Body of pancreas (tissue), 4 donors: ENCODE data around the gene ATP6V0A1. TPM values are rescaled to one million over a fixed set of nuclear protein-coding genes. Genes with fewer than 3 reads are reported as not detected.

ENCODE experiments used
- ATAC-seq: fragments of 150-250 bp; one replicate; pipeline ENCODE4 v1.9.1; 2016
- DNase-seq, 4 donors: peaks; one replicate each; pipeline ENCODE4 v3.0.0-alpha.2; 2019
- H3K27ac ChIP-seq, 4 donors: fragments of 200-600 bp; sonication (generic); 1 replicate in 3 of 4; 2 replicates in 1 of 4; pipeline versions ENCODE4 v1.5.1 to v1.6.1; 2016 to 2019; ENCODE audit warnings: mild to moderate bottlenecking in 1 of 4, mixed read lengths in 1 of 4, moderate library complexity in 1 of 4
- H3K27me3 ChIP-seq, 2 donors: fragments of 200-600 bp; sonication (generic); one replicate each; pipeline ENCODE4 v1.6.0; 2016; ENCODE audit warnings: mild to moderate bottlenecking in 1 of 2
- H3K36me3 ChIP-seq, 2 donors: fragments of 200-600 bp; sonication (generic); replicated peaks in 1 of 2; 2 replicates each; pipeline ENCODE4 v1.5.1; 2016; ENCODE audit warnings: low read depth in 2 of 2; ENCODE audit not compliant: insufficient read depth in 1 of 2
- H3K4me1 ChIP-seq: fragments of 200-600 bp; sonication (generic); one replicate; pipeline ENCODE4 v1.6.0; 2016
- H3K4me3 ChIP-seq, 2 donors: fragments of 200-600 bp; sonication (generic); 1 replicate in 1 of 2; 2 replicates in 1 of 2; pipeline ENCODE4 v1.5.1; 2016 to 2019
- H3K9me3 ChIP-seq, 3 donors: fragments of 200-600 bp; sonication (generic); 1 replicate in 2 of 3; 2 replicates in 1 of 3; pipeline ENCODE4 v1.5.1; 2016
- CTCF ChIP-seq, 7 experiments: fragments of 450-650 bp in 4 of 7; fragments of 200-600 bp in 3 of 7; sonication (generic) in 3 of 7; IDR thresholded peaks; one replicate each; pipeline ENCODE4 v1.5.1; 2016 to 2019; ENCODE audit warnings: antibody characterized with exemption in 7 of 7
- POLR2A ChIP-seq, 3 donors: fragments of 450-650 bp; IDR thresholded peaks; one replicate each; pipeline ENCODE4 v1.6.1; 2016; ENCODE audit warnings: antibody characterized with exemption in 3 of 3, mild to moderate bottlenecking in 2 of 3
- WGBS, 2 donors: methylation state at CpG; one replicate each; pipeline ENCODE4 v1.1.5; 2017; 5-methylcytosine and 5-hydroxymethylcytosine counted together
- intact Hi-C: fragments of 100-400 bp; cut with DNase I; formaldehyde crosslinking; loops from one replicate; pipeline ENCODE4 v1.15.1; 2023
- total RNA-seq, 2 donors: library from RNA; depleted of rRNA; stranded (reverse); fragments of >200 nt; gene quantifications; one replicate each; pipeline ENCODE4 v1.1.0, GENCODE V29; 2016

ATP6V0A1 gene
- total RNA-seq, 2 donors from 2014 or later, result 35.5 to 71.5 TPM

DNA sequence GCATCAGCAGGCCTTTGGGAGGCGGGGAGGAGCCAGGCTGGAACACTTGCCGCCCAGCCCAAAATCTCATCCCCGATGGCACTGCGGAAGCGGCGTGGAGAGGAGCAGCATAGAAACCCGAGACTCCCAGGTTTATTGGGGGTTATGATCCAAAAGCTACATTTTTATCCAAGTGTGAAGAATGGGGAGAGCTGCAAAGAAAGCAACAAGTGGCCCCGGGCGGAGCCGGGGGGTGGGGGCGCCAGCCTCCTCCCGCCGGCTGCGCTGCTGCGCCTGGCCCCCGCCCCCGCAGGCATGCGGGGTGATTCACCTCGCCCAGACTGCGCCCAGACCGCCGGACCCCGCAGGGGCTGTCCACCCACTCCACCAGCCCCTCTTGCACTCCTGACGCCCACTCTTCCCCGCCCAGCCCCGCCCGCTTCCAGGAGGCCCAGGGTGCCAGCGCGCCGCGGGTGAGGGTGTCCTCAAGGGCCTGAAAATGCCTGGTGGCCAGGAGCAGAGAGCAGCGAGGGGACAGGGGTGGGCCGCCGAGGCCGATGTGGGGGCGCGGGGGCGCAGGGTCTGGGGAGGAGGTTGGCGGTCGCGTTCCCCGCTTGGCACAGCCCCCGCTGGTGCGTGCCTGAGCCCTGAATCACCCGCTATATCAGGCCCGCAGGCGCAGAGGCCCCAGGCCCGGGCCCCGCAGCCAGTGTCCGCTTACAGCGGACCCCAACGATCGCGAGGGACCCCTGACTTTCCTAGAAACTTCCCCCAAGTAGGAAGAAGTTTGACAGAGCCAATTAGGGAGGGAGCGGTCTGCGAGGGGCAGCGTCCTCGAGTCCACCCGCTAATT lies 37.0 kb upstream of the ATP6V0A1 start:
- no peak for ATAC-seq

DNA sequence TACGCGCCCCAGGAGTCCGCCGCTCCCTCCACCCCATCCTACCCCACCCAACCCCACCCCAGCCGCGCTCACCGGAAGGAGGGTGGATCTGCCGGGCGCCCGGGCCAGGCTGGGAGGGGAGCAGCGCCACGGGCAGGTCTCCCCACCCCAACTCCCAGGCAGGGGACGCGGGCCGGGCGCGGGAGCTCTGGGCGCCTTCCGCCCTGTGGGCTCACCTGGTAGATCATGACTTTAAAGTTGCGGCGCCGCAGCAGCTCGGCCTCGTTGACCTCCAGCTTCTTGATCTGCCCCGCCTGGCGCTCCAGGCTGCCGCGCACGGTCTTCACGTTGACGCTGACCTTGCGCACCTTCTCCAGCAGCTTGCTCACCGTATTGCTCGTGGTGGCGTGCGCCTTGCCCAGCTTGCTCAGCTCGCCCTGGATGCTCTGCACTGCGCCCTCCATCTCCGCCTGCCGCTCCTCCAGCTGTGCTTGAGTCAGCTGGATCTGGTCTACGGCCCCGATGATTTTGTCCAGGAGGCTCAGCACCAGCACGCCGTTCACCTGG lies 36.2 kb upstream of the ATP6V0A1 start:
- Histone ChIP-seq H3K36me3 (no peaks in the 10 kb centered on the region), H3K27me3 (peaks cover 0 to 4% of the 10 kb centered on the region in 2 donors), H3K27ac (peak overlapping the region; percentile 39 to 78 (median 68)), H3K4me3 (peak overlapping the region; percentile 14 to 42), H3K9me3 (no peaks in the 10 kb centered on the region), H3K4me1 (peaks cover 19% of the 10 kb centered on the region)
- 0 to 1% methylated on average over 3 to 37 of the region's 44 CpGs for WGBS, 2 donors
- ATAC-seq, result peak; percentile 34
- peak; percentile 33 to 48 (median 42) for DNase-seq
- TF ChIP-seq CTCF (IDR thresholded peaks at IDR 0.05) (no peak), POLR2A (IDR thresholded peaks at IDR 0.05) (no peak)
- intact Hi-C loops, result no loop called here

More for the DNA sequence above, 37.0 kb upstream of the ATP6V0A1 start:
- Histone ChIP-seq H3K4me3 (peak overlapping the region in 1 of 2 donors; percentile 42), H3K4me1 (peaks cover 19% of the 10 kb centered on the region), H3K27ac (peak overlapping the region; percentile 21 to 78 (median 68)), H3K9me3 (no peaks in the 10 kb centered on the region), H3K36me3 (no peaks in the 10 kb centered on the region), H3K27me3 (peaks cover 0 to 4% of the 10 kb centered on the region in 2 donors)
- intact Hi-C loops, result no loop called here
- peak in 1 of 4 donors; percentile 22 for DNase-seq
- TF ChIP-seq CTCF (IDR thresholded peaks at IDR 0.05) (no peak), POLR2A (IDR thresholded peaks at IDR 0.05) (no peak)
- 39 to 77% methylated on average over 16 to 54 of the region's 59 CpGs for whole genome bisulfite sequencing, 2 donors

DNA sequence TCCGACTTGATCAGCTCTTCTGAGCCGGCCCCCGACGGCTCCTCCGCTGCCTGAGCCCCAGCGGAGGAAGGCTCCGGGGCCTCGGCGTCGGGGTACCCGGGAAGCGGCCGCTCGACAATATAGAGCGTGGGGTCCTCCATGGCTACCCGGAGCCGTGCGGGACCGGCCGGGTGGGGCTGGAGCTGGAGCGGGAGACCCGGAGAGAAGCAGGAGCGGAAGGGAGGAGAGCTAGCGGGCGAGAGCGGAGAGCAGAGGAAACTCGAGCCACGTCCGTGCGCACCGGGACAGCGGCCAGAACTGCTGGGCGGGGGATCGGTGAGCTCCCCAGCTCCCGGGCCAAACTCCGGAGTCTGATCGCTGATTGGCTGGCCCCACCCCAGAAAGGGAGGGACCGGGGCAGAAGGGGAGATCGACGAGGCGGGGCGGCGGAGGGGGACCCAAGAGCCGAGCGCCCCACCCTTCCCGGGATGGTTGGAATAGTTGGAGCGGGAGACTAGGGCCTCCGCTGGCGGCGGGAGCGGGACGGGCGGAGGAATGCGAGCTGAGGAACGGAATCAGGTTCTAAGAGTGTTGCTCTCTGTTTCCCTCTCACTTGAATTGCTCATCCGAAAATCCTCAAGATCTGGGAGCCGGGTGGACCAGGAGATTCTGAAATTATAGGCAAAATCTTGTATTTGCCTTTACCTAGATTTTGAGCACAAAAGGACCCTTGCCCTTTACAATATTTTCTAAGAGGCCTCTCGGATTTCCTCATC lies 35.5 kb upstream of the ATP6V0A1 start, which contains the start of gene CAVIN1:
TSS of gene CAVIN1 (minus strand) at position 299 of the 755 bp plus-strand sequence. CDS start at position 140, 159 bp downstream.
- peaks cover 0 to 4% of the 10 kb centered on the region in 2 donors for H3K27me3 ChIP-seq
- peak; percentile 87 to 94 (median 92) for DNase-seq
- intact Hi-C loops, result no loop called here

GRCh38 chr17:42423766-42424165 lies 34.9 kb upstream of the ATP6V0A1 start:
- DNase-seq (no peak), ATAC-seq (no peak)
- Histone ChIP-seq H3K27ac (peak overlapping the region in 3 of 4 donors; percentile 62 to 78 (median 74)), H3K4me3 (no peak overlapping the region), H3K9me3 (no peaks in the 10 kb centered on the region), H3K36me3 (no peaks in the 10 kb centered on the region), H3K27me3 (peaks cover 0 to 4% of the 10 kb centered on the region in 2 donors), H3K4me1 (peaks cover 19% of the 10 kb centered on the region)
- 71 to 81% methylated on average over 11 of the region's 11 CpGs for WGBS, 2 donors
- intact Hi-C loops, result no loop called here
- TF ChIP-seq POLR2A (IDR thresholded peaks at IDR 0.05) (no peak), CTCF (IDR thresholded peaks at IDR 0.05) (no peak)

More for the DNA sequence above, 35.5 kb upstream of the ATP6V0A1 start, which contains the start of gene CAVIN1:
- peak; percentile 89 for ATAC-seq
- peak within 1 kb of the TSS; percentile 14 to 42 for H3K4me3 ChIP-seq
- H3K4me1 ChIP-seq, result peaks cover 19% of the 10 kb centered on the region
- H3K9me3 ChIP-seq, result no peaks in the 10 kb centered on the region
- peak within 1 kb of the TSS; percentile 39 to 78 (median 68) for H3K27ac ChIP-seq
- TF ChIP-seq POLR2A (IDR thresholded peaks at IDR 0.05) (peak; percentile 65 to 80 (median 80)), CTCF (IDR thresholded peaks at IDR 0.05) (peak in 1 of 7 experiments; percentile 6)
- no peaks in the 10 kb centered on the region for H3K36me3 ChIP-seq
- WGBS, 2 donors, result 2 to 7% methylated on average over 25 to 58 of the region's 58 CpGs
